Measurements from ENCODE around the gene RSPO1. TPM values are rescaled to one million over a fixed set of nuclear protein-coding genes. Genes with fewer than 3 reads are reported as not detected.

RSPO1 gene
- total RNA-seq, 2 experiments from 2014 or later = not detected

DNA sequence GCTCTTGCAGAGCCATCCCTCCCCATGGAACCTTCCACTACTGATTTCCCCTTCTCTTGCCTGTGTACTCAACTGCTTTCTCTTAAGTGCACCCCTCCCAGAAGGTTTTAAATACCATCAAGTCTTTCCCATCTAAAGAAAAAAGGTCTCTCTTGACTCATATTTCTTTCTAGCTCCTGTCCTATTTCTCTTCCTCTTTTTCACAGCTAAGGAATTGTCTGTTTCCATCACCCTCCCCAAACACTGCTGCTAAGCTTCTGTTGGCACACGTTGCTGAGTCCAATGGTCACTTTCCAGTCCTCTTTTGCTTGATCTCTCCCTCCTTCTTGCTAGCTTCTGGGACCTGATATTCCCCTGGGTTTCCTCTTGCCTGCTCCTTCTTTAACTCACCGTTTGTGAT is 25.7 kb downstream of the RSPO1 start:
- ChIA-PET CTCF (interaction anchor here (1.2 to 14.7 kb wide), 2 partner anchors 11 to 70 kb away, joined by 3 to 272 read pairs; no protein-coding TSS in a partner anchor), POLR2A (interaction anchor here (1.8 kb wide), 1 partner anchor 13 kb away, joined by 6 read pairs; the partner anchor contains the start of gene GNL2)
- H3K36me3 Mint-ChIP-seq (ENCODE audit: low read depth) = no peaks in the 10 kb centered on the region
- TF ChIP-seq, protein P1, sequence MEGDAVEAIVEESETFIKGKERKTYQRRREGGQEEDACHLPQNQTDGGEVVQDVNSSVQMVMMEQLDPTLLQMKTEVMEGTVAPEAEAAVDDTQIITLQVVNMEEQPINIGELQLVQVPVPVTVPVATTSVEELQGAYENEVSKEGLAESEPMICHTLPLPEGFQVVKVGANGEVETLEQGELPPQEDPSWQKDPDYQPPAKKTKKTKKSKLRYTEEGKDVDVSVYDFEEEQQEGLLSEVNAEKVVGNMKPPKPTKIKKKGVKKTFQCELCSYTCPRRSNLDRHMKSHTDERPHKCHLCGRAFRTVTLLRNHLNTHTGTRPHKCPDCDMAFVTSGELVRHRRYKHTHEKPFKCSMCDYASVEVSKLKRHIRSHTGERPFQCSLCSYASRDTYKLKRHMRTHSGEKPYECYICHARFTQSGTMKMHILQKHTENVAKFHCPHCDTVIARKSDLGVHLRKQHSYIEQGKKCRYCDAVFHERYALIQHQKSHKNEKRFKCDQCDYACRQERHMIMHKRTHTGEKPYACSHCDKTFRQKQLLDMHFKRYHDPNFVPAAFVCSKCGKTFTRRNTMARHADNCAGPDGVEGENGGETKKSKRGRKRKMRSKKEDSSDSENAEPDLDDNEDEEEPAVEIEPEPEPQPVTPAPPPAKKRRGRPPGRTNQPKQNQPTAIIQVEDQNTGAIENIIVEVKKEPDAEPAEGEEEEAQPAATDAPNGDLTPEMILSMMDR (IDR thresholded peaks at IDR 0.05) = no peak
- intact Hi-C loops (cut with micrococcal nuclease) = no loop called here
- no peaks in the 10 kb centered on the region for H3K4me1 Mint-ChIP-seq (ENCODE audit: low read depth)
- no peak overlapping the region for H3K4me3 Mint-ChIP-seq
- ATAC-seq (no peak), DNase-seq (no peak)
- H3K9me3 Mint-ChIP-seq = no peaks in the 10 kb centered on the region
- H3K27me3 Mint-ChIP-seq = peaks cover 10% of the 10 kb centered on the region
- no peak overlapping the region for H3K27ac Mint-ChIP-seq

- Mint-ChIP-seq H3K36me3 (ENCODE audit: low read depth) (no peaks in the 10 kb centered on the region), H3K4me3 (no peak overlapping the region), H3K27me3 (peaks cover 9% of the 10 kb centered on the region), H3K27ac (no peak overlapping the region), H3K9me3 (no peaks in the 10 kb centered on the region), H3K4me1 (ENCODE audit: low read depth) (no peaks in the 10 kb centered on the region)
- intact Hi-C loops (cut with micrococcal nuclease) = no loop called here
- DNase-seq (no peak), ATAC-seq (no peak)
- ChIA-PET POLR2A (interaction anchor here (0.6 kb wide), 2 partner anchors 11 to 793 kb away, joined by 3 read pairs; partner anchors contain the start of gene GNL2), CTCF (interaction anchor here (1.3 to 14.7 kb wide), 2 partner anchors 9 to 73 kb away, joined by 3 to 272 read pairs; no protein-coding TSS in a partner anchor)
- TF ChIP-seq, protein P1 (IDR thresholded peaks at IDR 0.05) = no peak
Observed at GRCh38 chr1:37606481-37607263, 28.0 kb downstream of the RSPO1 start.

DNA sequence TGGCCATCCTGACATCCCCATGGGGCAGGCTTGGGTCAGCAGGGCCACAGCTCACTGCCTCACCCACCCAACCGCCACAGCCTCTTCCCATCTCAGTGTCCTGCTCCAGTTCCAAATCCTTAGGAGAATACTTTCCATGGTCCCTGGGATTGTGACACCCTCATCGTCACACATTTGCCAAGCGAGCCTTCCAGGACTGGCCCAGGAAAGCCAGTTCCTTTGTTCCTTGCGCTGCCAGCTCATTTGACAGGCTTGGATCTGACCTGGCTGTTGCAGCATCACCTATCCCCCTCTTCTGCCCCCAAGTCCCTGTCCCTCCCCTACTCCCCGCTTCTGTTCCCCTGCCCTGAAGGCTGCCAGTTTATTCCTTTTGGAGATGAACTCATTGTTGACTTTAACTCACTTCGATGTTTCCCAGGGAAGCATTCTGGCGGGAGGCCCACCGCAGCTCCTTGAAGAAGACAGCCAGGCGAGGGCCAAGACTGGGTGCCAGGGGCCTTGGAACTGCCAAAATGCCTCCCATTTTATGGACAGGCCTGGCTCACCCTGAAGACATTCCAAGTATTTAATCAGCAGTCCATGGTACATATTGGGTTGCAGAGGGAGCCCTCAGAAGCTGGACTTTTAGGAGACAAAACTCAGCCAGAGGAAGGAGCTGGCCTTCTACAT is 28.8 kb downstream of the RSPO1 start:
- no peak overlapping the region for H3K27ac Mint-ChIP-seq
- H3K4me1 Mint-ChIP-seq (ENCODE audit: low read depth) = no peaks in the 10 kb centered on the region
- peaks cover 11% of the 10 kb centered on the region for H3K27me3 Mint-ChIP-seq
- no peak for DNase-seq
- H3K36me3 Mint-ChIP-seq (ENCODE audit: low read depth) = no peaks in the 10 kb centered on the region
- no peak overlapping the region for H3K4me3 Mint-ChIP-seq
- intact Hi-C loops (cut with micrococcal nuclease) = no loop called here
- CTCF ChIA-PET = interaction anchor here (14.7 kb wide), 1 partner anchor 73 kb away, joined by 272 read pairs; no protein-coding TSS in a partner anchor
- TF ChIP-seq, protein P1 (IDR thresholded peaks at IDR 0.05) = no peak
- H3K9me3 Mint-ChIP-seq = no peaks in the 10 kb centered on the region
- no peak for ATAC-seq
- POLR2A ChIA-PET = interaction anchor here (0.6 kb wide), 1 partner anchor 9 kb away, joined by 4 read pairs; no protein-coding TSS in a partner anchor

- CTCF ChIA-PET = interaction anchor here (14.7 kb wide), 1 partner anchor 74 kb away, joined by 272 read pairs; no protein-coding TSS in a partner anchor
- Mint-ChIP-seq H3K27ac (no peak overlapping the region), H3K4me1 (ENCODE audit: low read depth) (no peaks in the 10 kb centered on the region), H3K4me3 (no peak overlapping the region), H3K36me3 (ENCODE audit: low read depth) (no peaks in the 10 kb centered on the region), H3K9me3 (no peaks in the 10 kb centered on the region), H3K27me3 (peaks cover 11% of the 10 kb centered on the region)
- intact Hi-C loops (cut with micrococcal nuclease) = no loop called here
- POLR2A ChIA-PET = no interaction called here
- ATAC-seq (no peak), DNase-seq (no peak)
- TF ChIP-seq, protein P1 (IDR thresholded peaks at IDR 0.05) = no peak
Observed at GRCh38 chr1:37605061-37605650, 29.5 kb downstream of the RSPO1 start.
